HAP-1 (cell line): ENCODE data around the gene PIGL.

Experiments used
- DNase-seq, 2 experiments: peaks; one replicate each; pipeline ENCODE4 v3.0.0-alpha.2; 2016 to 2020; ENCODE audit warnings: low spot score in 2 of 2
- H3K27me3 ChIP-seq: fragments of 250-450 bp; sonication (Bioruptor Pico); 2 replicates; pipeline ENCODE4 v1.5.1; 2020; ENCODE audit warnings: low read depth, mild to moderate bottlenecking, moderate library complexity
- H3K36me3 ChIP-seq: fragments of 250-450 bp; sonication (Bioruptor Pico); replicated peaks from 2 replicates; pipeline ENCODE4 v1.5.1; 2020; ENCODE audit warnings: mild to moderate bottlenecking
- H3K4me1 ChIP-seq: fragments of 250-450 bp; sonication (Bioruptor Pico); 2 replicates; pipeline ENCODE4 v1.5.1; 2020; ENCODE audit warnings: mild to moderate bottlenecking
- H3K4me3 ChIP-seq: fragments of 250-450 bp; sonication (Bioruptor Pico); 2 replicates; pipeline ENCODE4 v1.5.1; 2020; ENCODE audit warnings: mild to moderate bottlenecking, moderate library complexity
- H3K9me3 ChIP-seq: fragments of 250-450 bp; sonication (Bioruptor Pico); 2 replicates; pipeline ENCODE4 v1.5.1; 2020; ENCODE audit warnings: mild to moderate bottlenecking, moderate library complexity
- in situ Hi-C: fragments of 300-500 bp; cut with MboI; formaldehyde crosslinking; loops from 3 replicates; pipeline ENCODE4 v1.14.3; 2020; ENCODE audit warnings: low sequenced_read_pairs, inconsistent platforms, mixed read lengths

Gene PIGL

GRCh38 chr17:16243385-16243784 lies 26.4 kb downstream of the PIGL start:
- no peaks in the 10 kb centered on the region for H3K27me3 ChIP-seq
- no peak overlapping the region for H3K4me3 ChIP-seq
- no peaks in the 10 kb centered on the region for H3K9me3 ChIP-seq
- no peaks in the 10 kb centered on the region for H3K4me1 ChIP-seq
- no peaks in the 10 kb centered on the region; the same call in 1 of the 2 replicates for H3K36me3 ChIP-seq
- in situ Hi-C loops: no loop called here
- no peak for DNase-seq

GRCh38 chr17:16243801-16244567 lies 27.0 kb downstream of the PIGL start:
- Histone ChIP-seq H3K27me3 (no peaks in the 10 kb centered on the region), H3K9me3 (no peaks in the 10 kb centered on the region), H3K36me3 (no peaks in the 10 kb centered on the region; the same call in 1 of the 2 replicates), H3K4me1 (no peaks in the 10 kb centered on the region), H3K4me3 (no peak overlapping the region)
- in situ Hi-C loops: no loop called here
- DNase-seq: no peak

GRCh38 chr17:16247586-16247984 lies 30.6 kb downstream of the PIGL start:
- in situ Hi-C loops: no loop called here
- DNase-seq: no peak
- Histone ChIP-seq H3K36me3 (no peaks in the 10 kb centered on the region; the same call in 1 of the 2 replicates), H3K4me1 (peaks cover 8% of the 10 kb centered on the region), H3K4me3 (no peak overlapping the region), H3K27me3 (no peaks in the 10 kb centered on the region), H3K9me3 (no peaks in the 10 kb centered on the region)

GRCh38 chr17:16250635-16251034 lies 33.6 kb downstream of the PIGL start:
- Histone ChIP-seq H3K4me3 (no peak overlapping the region), H3K27me3 (no peaks in the 10 kb centered on the region), H3K36me3 (no peaks in the 10 kb centered on the region; the same call in 1 of the 2 replicates), H3K9me3 (no peaks in the 10 kb centered on the region), H3K4me1 (peaks cover 15% of the 10 kb centered on the region)
- no peak for DNase-seq
- in situ Hi-C loops: no loop called here

- peaks cover 19% of the 10 kb centered on the region for H3K4me1 ChIP-seq
- in situ Hi-C loops: no loop called here
- H3K36me3 ChIP-seq: no peaks in the 10 kb centered on the region; the same call in 1 of the 2 replicates
Observed at GRCh38 chr17:16251043-16251442, 34.0 kb downstream of the PIGL start.

GRCh38 chr17:16251556-16251955 lies 34.5 kb downstream of the PIGL start:
- Histone ChIP-seq H3K36me3 (no peaks in the 10 kb centered on the region; the same call in 1 of the 2 replicates), H3K4me3 (no peak overlapping the region), H3K27me3 (no peaks in the 10 kb centered on the region), H3K9me3 (no peaks in the 10 kb centered on the region), H3K4me1 (peaks cover 19% of the 10 kb centered on the region)
- no peak for DNase-seq
- in situ Hi-C loops: no loop called here

More at GRCh38 chr17:16251043-16251442, 34.0 kb downstream of the PIGL start:
- no peak for DNase-seq
- no peaks in the 10 kb centered on the region for H3K9me3 ChIP-seq
- no peaks in the 10 kb centered on the region for H3K27me3 ChIP-seq
- H3K4me3 ChIP-seq: no peak overlapping the region

GRCh38 chr17:16254773-16255400 lies 37.9 kb downstream of the PIGL start:
- Histone ChIP-seq H3K9me3 (no peaks in the 10 kb centered on the region), H3K27me3 (no peaks in the 10 kb centered on the region), H3K36me3 (no peaks in the 10 kb centered on the region), H3K4me3 (no peak overlapping the region), H3K4me1 (peaks cover 19% of the 10 kb centered on the region)
- in situ Hi-C loops: no loop called here
- no peak for DNase-seq

- no peak overlapping the region for H3K4me3 ChIP-seq
- H3K27me3 ChIP-seq: no peaks in the 10 kb centered on the region
- H3K9me3 ChIP-seq: no peaks in the 10 kb centered on the region
- in situ Hi-C loops: no loop called here
- peaks cover 13% of the 10 kb centered on the region for H3K4me1 ChIP-seq
- DNase-seq: peak; percentile 57 to 59
- no peaks in the 10 kb centered on the region; the same call in 1 of the 2 replicates for H3K36me3 ChIP-seq
Observed at GRCh38 chr17:16255481-16255921, 38.5 kb downstream of the PIGL start.

- Histone ChIP-seq H3K36me3 (no peaks in the 10 kb centered on the region; the same call in 1 of the 2 replicates), H3K4me1 (peaks cover 10% of the 10 kb centered on the region), H3K27me3 (no peaks in the 10 kb centered on the region), H3K9me3 (no peaks in the 10 kb centered on the region), H3K4me3 (no peak overlapping the region)
- DNase-seq: no peak
- in situ Hi-C loops: no loop called here
Observed at GRCh38 chr17:16258901-16259300, 41.9 kb downstream of the PIGL start.

GRCh38 chr17:16259926-16260325 lies 42.9 kb downstream of the PIGL start:
- Histone ChIP-seq H3K4me3 (no peak overlapping the region), H3K36me3 (no peaks in the 10 kb centered on the region; the same call in 1 of the 2 replicates), H3K9me3 (no peaks in the 10 kb centered on the region), H3K27me3 (no peaks in the 10 kb centered on the region), H3K4me1 (peaks cover 8% of the 10 kb centered on the region)
- in situ Hi-C loops: no loop called here
- no peak for DNase-seq

- in situ Hi-C loops: no loop called here
- H3K4me1 ChIP-seq: no peaks in the 10 kb centered on the region
- H3K9me3 ChIP-seq: no peaks in the 10 kb centered on the region
- no peak for DNase-seq
- no peak overlapping the region for H3K4me3 ChIP-seq
- H3K27me3 ChIP-seq: no peaks in the 10 kb centered on the region
- H3K36me3 ChIP-seq: no peaks in the 10 kb centered on the region; the same call in 1 of the 2 replicates
Observed at GRCh38 chr17:16261049-16261448, 44.0 kb downstream of the PIGL start.

- H3K36me3 ChIP-seq: no peaks in the 10 kb centered on the region; the same call in 1 of the 2 replicates
- H3K4me1 ChIP-seq: no peaks in the 10 kb centered on the region
- in situ Hi-C loops: no loop called here
- no peaks in the 10 kb centered on the region for H3K9me3 ChIP-seq
- no peaks in the 10 kb centered on the region for H3K27me3 ChIP-seq
- no peak overlapping the region for H3K4me3 ChIP-seq
- DNase-seq: no peak
Observed at GRCh38 chr17:16262201-16262600, 45.2 kb downstream of the PIGL start.

- Histone ChIP-seq H3K4me3 (no peak overlapping the region), H3K27me3 (no peaks in the 10 kb centered on the region), H3K4me1 (no peaks in the 10 kb centered on the region), H3K9me3 (no peaks in the 10 kb centered on the region), H3K36me3 (no peaks in the 10 kb centered on the region)
- no peak for DNase-seq
- in situ Hi-C loops: no loop called here
Observed at GRCh38 chr17:16267174-16267573, 50.2 kb downstream of the PIGL start.

GRCh38 chr17:16269658-16270057 lies 52.6 kb downstream of the PIGL start:
- Histone ChIP-seq H3K9me3 (no peaks in the 10 kb centered on the region), H3K4me1 (no peaks in the 10 kb centered on the region), H3K36me3 (no peaks in the 10 kb centered on the region), H3K4me3 (no peak overlapping the region), H3K27me3 (no peaks in the 10 kb centered on the region)
- in situ Hi-C loops: no loop called here
- DNase-seq: no peak
